Measurements from ENCODE around the gene PPFIBP1. TPM values are rescaled to one million over a fixed set of nuclear protein-coding genes. Genes with fewer than 3 reads are reported as not detected.

The PPFIBP1 gene
- total and polyA plus RNA-seq, 2 of the 13 experiments (the other 11 are each of a cell fraction or from before 2014, with no cell fraction given), result 16.2 to 21.8 TPM

DNA sequence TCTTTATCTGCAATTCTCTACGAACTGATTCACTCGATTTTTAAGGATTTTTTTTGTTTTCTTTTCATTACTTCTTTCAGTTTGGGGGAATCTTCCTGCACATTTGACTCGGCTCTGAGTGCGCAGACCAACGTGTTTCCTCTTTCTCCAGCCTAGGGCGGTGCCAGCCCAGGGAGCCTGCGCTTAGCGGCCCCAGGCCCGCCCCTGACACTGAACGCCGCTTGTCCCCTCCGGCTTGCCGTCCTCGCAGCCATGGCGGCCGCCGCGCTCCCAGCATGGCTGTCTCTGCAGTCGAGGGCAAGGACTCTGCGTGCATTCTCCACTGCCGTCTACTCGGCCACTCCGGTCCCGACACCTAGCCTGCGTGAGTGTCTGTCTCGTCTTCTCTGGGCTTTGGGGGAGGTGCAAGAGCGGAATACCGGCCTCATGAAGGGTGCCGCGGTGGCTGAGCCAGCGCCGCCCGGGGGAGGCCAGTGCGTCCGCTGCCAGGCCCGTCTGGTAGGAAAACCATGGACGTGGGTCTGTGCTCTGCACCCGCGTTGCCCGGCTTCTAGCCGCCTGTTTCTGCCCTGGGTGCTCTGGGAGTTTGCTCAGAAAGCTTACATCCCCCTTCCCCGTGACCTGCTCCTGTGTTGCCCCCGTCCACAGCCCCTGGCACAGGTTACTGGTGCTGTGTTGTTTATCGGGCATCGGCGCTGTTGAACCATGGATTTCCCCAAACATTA lies 186.7 kb downstream of the PPFIBP1 start, which contains the start of gene MRPS35 (continued):
- TF ChIP-seq, protein P1, sequence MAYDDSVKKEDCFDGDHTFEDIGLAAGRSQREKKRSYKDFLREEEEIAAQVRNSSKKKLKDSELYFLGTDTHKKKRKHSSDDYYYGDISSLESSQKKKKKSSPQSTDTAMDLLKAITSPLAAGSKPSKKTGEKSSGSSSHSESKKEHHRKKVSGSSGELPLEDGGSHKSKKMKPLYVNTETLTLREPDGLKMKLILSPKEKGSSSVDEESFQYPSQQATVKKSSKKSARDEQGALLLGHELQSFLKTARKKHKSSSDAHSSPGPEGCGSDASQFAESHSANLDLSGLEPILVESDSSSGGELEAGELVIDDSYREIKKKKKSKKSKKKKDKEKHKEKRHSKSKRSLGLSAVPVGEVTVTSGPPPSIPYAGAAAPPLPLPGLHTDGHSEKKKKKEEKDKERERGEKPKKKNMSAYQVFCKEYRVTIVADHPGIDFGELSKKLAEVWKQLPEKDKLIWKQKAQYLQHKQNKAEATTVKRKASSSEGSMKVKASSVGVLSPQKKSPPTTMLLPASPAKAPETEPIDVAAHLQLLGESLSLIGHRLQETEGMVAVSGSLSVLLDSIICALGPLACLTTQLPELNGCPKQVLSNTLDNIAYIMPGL (CRISPR knock-in tag; IDR thresholded peaks at IDR 0.05; ENCODE audit: borderline replicate concordance in 1 of 2, low read depth in 1 of 2), result peak; percentile 97
- peak; percentile 78; the same call in 1 of the 2 replicates for TF ChIP-seq ZNF703 (CRISPR knock-in tag; IDR thresholded peaks at IDR 0.05; ENCODE audit: borderline replicate concordance)
- 0 out of 2 replicates have a peak, but pooled peaks have one; percentile 16 for TF ChIP-seq CHD2 (IDR thresholded peaks at IDR 0.05; ENCODE audit: low read depth, low read length)
- TF ChIP-seq ZNF263 (CRISPR knock-in tag; IDR thresholded peaks at IDR 0.05), result peak; percentile 47; the same call in 1 of the 2 replicates
- peak; percentile 94; the same call in 1 of the 2 replicates for TF ChIP-seq ZFP82 (CRISPR knock-in tag; IDR thresholded peaks at IDR 0.05; ENCODE audit: borderline replicate concordance)
- peak; percentile 59; the same call in 1 of the 2 replicates for TF ChIP-seq ZZZ3 (CRISPR knock-in tag; IDR thresholded peaks at IDR 0.05; ENCODE audit: borderline replicate concordance)
- TF ChIP-seq ZNF34 (CRISPR knock-in tag; IDR thresholded peaks at IDR 0.05; ENCODE audit: borderline replicate concordance), result peak; percentile 80
- 0 out of 2 replicates have a peak, but pooled peaks have one; percentile 11 for TF ChIP-seq ZNF550 (CRISPR knock-in tag; IDR thresholded peaks at IDR 0.05; ENCODE audit: borderline replicate concordance)
- TF ChIP-seq ZNF670 (CRISPR knock-in tag; IDR thresholded peaks at IDR 0.05; ENCODE audit: borderline replicate concordance), result 0 out of 2 replicates have a peak, but pooled peaks have one; percentile 75
- TF ChIP-seq ZNF460 (CRISPR knock-in tag; IDR thresholded peaks at IDR 0.05; ENCODE audit: borderline replicate concordance), result peak; percentile 9; the same call in 1 of the 2 replicates
- TF ChIP-seq ZNF441 (CRISPR knock-in tag; IDR thresholded peaks at IDR 0.05; ENCODE audit: borderline replicate concordance), result peak; percentile 86
- TF ChIP-seq, protein P2, sequence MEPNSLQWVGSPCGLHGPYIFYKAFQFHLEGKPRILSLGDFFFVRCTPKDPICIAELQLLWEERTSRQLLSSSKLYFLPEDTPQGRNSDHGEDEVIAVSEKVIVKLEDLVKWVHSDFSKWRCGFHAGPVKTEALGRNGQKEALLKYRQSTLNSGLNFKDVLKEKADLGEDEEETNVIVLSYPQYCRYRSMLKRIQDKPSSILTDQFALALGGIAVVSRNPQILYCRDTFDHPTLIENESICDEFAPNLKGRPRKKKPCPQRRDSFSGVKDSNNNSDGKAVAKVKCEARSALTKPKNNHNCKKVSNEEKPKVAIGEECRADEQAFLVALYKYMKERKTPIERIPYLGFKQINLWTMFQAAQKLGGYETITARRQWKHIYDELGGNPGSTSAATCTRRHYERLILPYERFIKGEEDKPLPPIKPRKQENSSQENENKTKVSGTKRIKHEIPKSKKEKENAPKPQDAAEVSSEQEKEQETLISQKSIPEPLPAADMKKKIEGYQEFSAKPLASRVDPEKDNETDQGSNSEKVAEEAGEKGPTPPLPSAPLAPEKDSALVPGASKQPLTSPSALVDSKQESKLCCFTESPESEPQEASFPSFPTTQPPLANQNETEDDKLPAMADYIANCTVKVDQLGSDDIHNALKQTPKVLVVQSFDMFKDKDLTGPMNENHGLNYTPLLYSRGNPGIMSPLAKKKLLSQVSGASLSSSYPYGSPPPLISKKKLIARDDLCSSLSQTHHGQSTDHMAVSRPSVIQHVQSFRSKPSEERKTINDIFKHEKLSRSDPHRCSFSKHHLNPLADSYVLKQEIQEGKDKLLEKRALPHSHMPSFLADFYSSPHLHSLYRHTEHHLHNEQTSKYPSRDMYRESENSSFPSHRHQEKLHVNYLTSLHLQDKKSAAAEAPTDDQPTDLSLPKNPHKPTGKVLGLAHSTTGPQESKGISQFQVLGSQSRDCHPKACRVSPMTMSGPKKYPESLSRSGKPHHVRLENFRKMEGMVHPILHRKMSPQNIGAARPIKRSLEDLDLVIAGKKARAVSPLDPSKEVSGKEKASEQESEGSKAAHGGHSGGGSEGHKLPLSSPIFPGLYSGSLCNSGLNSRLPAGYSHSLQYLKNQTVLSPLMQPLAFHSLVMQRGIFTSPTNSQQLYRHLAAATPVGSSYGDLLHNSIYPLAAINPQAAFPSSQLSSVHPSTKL (CRISPR knock-in tag; IDR thresholded peaks at IDR 0.05), result peak; percentile 58; the same call in 1 of the 2 replicates
- TF ChIP-seq MYC (CRISPR knock-in tag; IDR thresholded peaks at IDR 0.05; ENCODE audit: borderline replicate concordance), result peak; percentile 98
- 0 out of 2 replicates have a peak, but pooled peaks have one; percentile 19 for TF ChIP-seq ZFP62 (CRISPR knock-in tag; IDR thresholded peaks at IDR 0.05)
- TF ChIP-seq, protein P3, sequence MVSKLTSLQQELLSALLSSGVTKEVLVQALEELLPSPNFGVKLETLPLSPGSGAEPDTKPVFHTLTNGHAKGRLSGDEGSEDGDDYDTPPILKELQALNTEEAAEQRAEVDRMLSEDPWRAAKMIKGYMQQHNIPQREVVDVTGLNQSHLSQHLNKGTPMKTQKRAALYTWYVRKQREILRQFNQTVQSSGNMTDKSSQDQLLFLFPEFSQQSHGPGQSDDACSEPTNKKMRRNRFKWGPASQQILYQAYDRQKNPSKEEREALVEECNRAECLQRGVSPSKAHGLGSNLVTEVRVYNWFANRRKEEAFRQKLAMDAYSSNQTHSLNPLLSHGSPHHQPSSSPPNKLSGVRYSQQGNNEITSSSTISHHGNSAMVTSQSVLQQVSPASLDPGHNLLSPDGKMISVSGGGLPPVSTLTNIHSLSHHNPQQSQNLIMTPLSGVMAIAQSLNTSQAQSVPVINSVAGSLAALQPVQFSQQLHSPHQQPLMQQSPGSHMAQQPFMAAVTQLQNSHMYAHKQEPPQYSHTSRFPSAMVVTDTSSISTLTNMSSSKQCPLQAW (CRISPR knock-in tag; IDR thresholded peaks at IDR 0.05), result peak; percentile 45
- TF ChIP-seq, protein P4, sequence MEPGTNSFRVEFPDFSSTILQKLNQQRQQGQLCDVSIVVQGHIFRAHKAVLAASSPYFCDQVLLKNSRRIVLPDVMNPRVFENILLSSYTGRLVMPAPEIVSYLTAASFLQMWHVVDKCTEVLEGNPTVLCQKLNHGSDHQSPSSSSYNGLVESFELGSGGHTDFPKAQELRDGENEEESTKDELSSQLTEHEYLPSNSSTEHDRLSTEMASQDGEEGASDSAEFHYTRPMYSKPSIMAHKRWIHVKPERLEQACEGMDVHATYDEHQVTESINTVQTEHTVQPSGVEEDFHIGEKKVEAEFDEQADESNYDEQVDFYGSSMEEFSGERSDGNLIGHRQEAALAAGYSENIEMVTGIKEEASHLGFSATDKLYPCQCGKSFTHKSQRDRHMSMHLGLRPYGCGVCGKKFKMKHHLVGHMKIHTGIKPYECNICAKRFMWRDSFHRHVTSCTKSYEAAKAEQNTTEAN (CRISPR knock-in tag; conservative IDR thresholded peaks at IDR 0.05), result peak; percentile 79
- peak; percentile 72 for TF ChIP-seq GZF1 (CRISPR knock-in tag; IDR thresholded peaks at IDR 0.05)
- peak; percentile 65 for TF ChIP-seq ELF1 (CRISPR knock-in tag; IDR thresholded peaks at IDR 0.05)
- no peak for TF ChIP-seq DNMT1 (CRISPR knock-in tag; IDR thresholded peaks at IDR 0.05)
- peak; percentile 87 for TF ChIP-seq ZNF768 (CRISPR knock-in tag; IDR thresholded peaks at IDR 0.05)
